HG03521 (cell line): ENCODE measurements around the gene HMCN1.
"Not testable (repeated sequence)": the region's sequence is repeated elsewhere in the genome, so short reads cannot be mapped to it uniquely, and the experiment has no call there.

ENCODE experiments used
- ATAC-seq: cut with Tn5 transposase; IDR thresholded peaks from one replicate; pipeline ENCODE4 v1.9.1; 2021; ENCODE audit warnings: mild to moderate bottlenecking, moderate library complexity; ENCODE audit not compliant: unreplicated experiment

Gene HMCN1

GRCh38 chr1:186125511-186125910 lies 391.3 kb downstream of the HMCN1 start:
- no peak for ATAC-seq

- ATAC-seq: no peak
These were observed 395.6 kb downstream of the HMCN1 start for GRCh38 chr1:186129758-186130157.

- no peak for ATAC-seq
These were observed 404.9 kb downstream of the HMCN1 start for GRCh38 chr1:186139115-186139514.

GRCh38 chr1:186139701-186140100 lies 405.5 kb downstream of the HMCN1 start:
- ATAC-seq: no peak

- ATAC-seq: no peak
These were observed 408.0 kb downstream of the HMCN1 start for GRCh38 chr1:186142159-186142558.

- ATAC-seq: no peak
These were observed 408.7 kb downstream of the HMCN1 start for GRCh38 chr1:186142916-186143315.

- no peak for ATAC-seq
These were observed 409.3 kb downstream of the HMCN1 start for GRCh38 chr1:186143481-186143880.

GRCh38 chr1:186144505-186144904 lies 410.3 kb downstream of the HMCN1 start:
- ATAC-seq: no peak

GRCh38 chr1:186146974-186147373 lies 412.8 kb downstream of the HMCN1 start:
- no peak for ATAC-seq

GRCh38 chr1:186149591-186149990 lies 415.4 kb downstream of the HMCN1 start:
- ATAC-seq: no peak

GRCh38 chr1:186152227-186152619 lies 418.0 kb downstream of the HMCN1 start:
- ATAC-seq: no peak

GRCh38 chr1:186152620-186153239 lies 418.5 kb downstream of the HMCN1 start:
- no peak for ATAC-seq

GRCh38 chr1:186154651-186155050 lies 420.5 kb downstream of the HMCN1 start:
- no peak for ATAC-seq

GRCh38 chr1:186155594-186155993 lies 421.4 kb downstream of the HMCN1 start:
- ATAC-seq: no peak

GRCh38 chr1:186162895-186163294 lies 428.7 kb downstream of the HMCN1 start:
- ATAC-seq: not testable (repeated sequence)

GRCh38 chr1:186164773-186165172 lies 430.6 kb downstream of the HMCN1 start:
- no peak for ATAC-seq

GRCh38 chr1:186165303-186165702 lies 431.1 kb downstream of the HMCN1 start:
- ATAC-seq: no peak

GRCh38 chr1:186167096-186167668 lies 433.0 kb downstream of the HMCN1 start:
- no peak for ATAC-seq

GRCh38 chr1:186175588-186175987 lies 441.4 kb downstream of the HMCN1 start:
- ATAC-seq: no peak

GRCh38 chr1:186178426-186179043 lies 444.3 kb downstream of the HMCN1 start:
- ATAC-seq: peak; percentile 42

- ATAC-seq: no peak
These were observed 445.0 kb downstream of the HMCN1 start for GRCh38 chr1:186179231-186179630.

- ATAC-seq: no peak
These were observed 449.0 kb downstream of the HMCN1 start for GRCh38 chr1:186183219-186183618.
